ENCODE measurements around the gene PYM1. TPM values are rescaled to one million over a fixed set of nuclear protein-coding genes. Genes with fewer than 3 reads are reported as not detected.

The PYM1 gene
- total RNA-seq, 1 experiment from 2014 or later = 24.8 TPM

GRCh38 chr12:55935738-55936151 lies 8.1 kb upstream of the PYM1 start:
- no peaks in the 10 kb centered on the region for H4K20me1 ChIP-seq (ENCODE audit: insufficient read depth)
- H2AFZ ChIP-seq (ENCODE audit: low read depth, low read length, poor library complexity, severe bottlenecking) = no peak overlapping the region
- DNase-seq (ENCODE audit: low read depth, low spot score) = no peak
- H3K9me3 ChIP-seq (ENCODE audit: control insufficient read depth in 1 of 2, insufficient read depth in 1 of 2, low read depth in 1 of 2, low read length in 2 of 2) = no peaks in the 10 kb centered on the region
- no peaks in the 10 kb centered on the region for H3K27me3 ChIP-seq (ENCODE audit: insufficient read depth, low read length)
- ChIA-PET POLR2A (interaction anchor here (0.6 kb wide), 1 partner anchor 128 kb away, joined by 4 read pairs; no protein-coding TSS in a partner anchor), CTCF (no interaction called here), RAD21 (ENCODE audit: low non-redundant PET in 1 of 2, low total read pairs in 2 of 2, uncharacterized antibody in 2 of 2, unreplicated experiment in 2 of 2) (no interaction called here)
- H3K36me3 ChIP-seq (ENCODE audit: control insufficient read depth in 1 of 2, insufficient read depth in 2 of 2, low read length in 2 of 2) = no peaks in the 10 kb centered on the region
- H3K79me2 ChIP-seq (ENCODE audit: insufficient read depth, low read length) = no peaks in the 10 kb centered on the region
- H3K4me2 ChIP-seq (ENCODE audit: low read length) = no peak overlapping the region
- BruUV-seq (replicated peaks) = no TSS peak
- H3K4me1 ChIP-seq (ENCODE audit: control insufficient read depth in 1 of 2, insufficient read depth in 2 of 2, low read length in 2 of 2) = peaks cover 17 to 57% of the 10 kb centered on the region in 2 experiments
- H3K4me3 ChIP-seq (replicated peaks in 1 of 2; ENCODE audit: low read depth in 1 of 2, low read length in 2 of 2) = no peak overlapping the region
- no peaks in the 10 kb centered on the region for H3K9me2 ChIP-seq (ENCODE audit: insufficient read depth)
- H3K27ac ChIP-seq (ENCODE audit: low read depth, low read length) = no peak overlapping the region
- no peak for ATAC-seq
- TF ChIP-seq CBX3 (IDR thresholded peaks at IDR 0.05; ENCODE audit: low read depth) (no peak), POLR2AphosphoS5 (IDR thresholded peaks at IDR 0.05; ENCODE audit: low read depth, low read length) (no peak), SP1 (IDR thresholded peaks at IDR 0.05; ENCODE audit: low read depth) (no peak), EZH2phosphoT487 (IDR thresholded peaks at IDR 0.05; ENCODE audit: borderline replicate concordance) (no peak), SIN3A (IDR thresholded peaks at IDR 0.05; ENCODE audit: low read depth) (no peak), CEBPB (IDR thresholded peaks at IDR 0.05; ENCODE audit: low read depth) (no peak), TCF7L2 (IDR thresholded peaks at IDR 0.05; ENCODE audit: borderline replicate concordance, extremely low read depth, insufficient read depth, insufficient read length) (no peak), ZFX (IDR thresholded peaks at IDR 0.05) (no peak), CTCF (IDR thresholded peaks at IDR 0.05 in 2 of 3, conservative IDR thresholded peaks at IDR 0.05 in 1 of 3; ENCODE audit: borderline replicate concordance in 1 of 3, insufficient read depth in 1 of 3, low read depth in 2 of 3, low read length in 2 of 3) (no peak), ZNF274 (IDR thresholded peaks at IDR 0.05; ENCODE audit: low read depth, low read length) (no peak), FOSL1 (IDR thresholded peaks at IDR 0.05; ENCODE audit: low read depth) (no peak), ELF1 (IDR thresholded peaks at IDR 0.05; ENCODE audit: borderline replicate concordance, low read depth) (no peak), EGR1 (IDR thresholded peaks at IDR 0.05; ENCODE audit: low read depth) (no peak), POLR2A (IDR thresholded peaks at IDR 0.05; ENCODE audit: borderline replicate concordance, extremely low read depth, insufficient read depth, insufficient read length) (no peak), ZBTB33 (IDR thresholded peaks at IDR 0.05; ENCODE audit: extremely low read depth, insufficient replicate concordance, low read length) (no peak), MAX (IDR thresholded peaks at IDR 0.05) (no peak), REST (IDR thresholded peaks at IDR 0.05; ENCODE audit: low read depth) (no peak), YY1 (IDR thresholded peaks at IDR 0.05; ENCODE audit: extremely low read depth, insufficient replicate concordance, low read depth, low read length) (no peak), RAD21 (IDR thresholded peaks at IDR 0.05; ENCODE audit: low read depth) (no peak)
- intact Hi-C loops (cut with micrococcal nuclease) = no loop called here
- H3K9ac ChIP-seq (ENCODE audit: low read length) = no peak overlapping the region

Measured in HCT116 (cell line).